EH (cell line): ENCODE data around the gene ZBTB46.
A peak's percentile ranks its signal among the peaks of the same experiment; 100 is the strongest.

Experiments used
- DNase-seq: peaks from one replicate; pipeline ENCODE4 v3.0.0-alpha.2; 2015; ENCODE audit warnings: low read depth

The ZBTB46 gene

GRCh38 chr20:63705232-63706026, 125.6 kb downstream of the ZBTB46 start:
- no peak for DNase-seq

GRCh38 chr20:63704749-63705117, 126.3 kb downstream of the ZBTB46 start:
- no peak for DNase-seq

- DNase-seq: no peak
Measured at GRCh38 chr20:63703976-63704748, 126.9 kb downstream of the ZBTB46 start.

GRCh38 chr20:63703471-63703975, 127.5 kb downstream of the ZBTB46 start:
- no peak for DNase-seq

- DNase-seq: no peak
Measured at GRCh38 chr20:63702751-63703470, 128.2 kb downstream of the ZBTB46 start.

- DNase-seq: no peak
Measured at GRCh38 chr20:63702036-63702665, 128.9 kb downstream of the ZBTB46 start.

- no peak for DNase-seq
Measured at GRCh38 chr20:63701329-63702035, 129.6 kb downstream of the ZBTB46 start.

GRCh38 chr20:63701051-63701328, 130.1 kb downstream of the ZBTB46 start:
- no peak for DNase-seq

- no peak for DNase-seq
Measured at GRCh38 chr20:63700199-63701050, 130.6 kb downstream of the ZBTB46 start.

GRCh38 chr20:63699466-63700198, 131.4 kb downstream of the ZBTB46 start:
- DNase-seq: no peak

- DNase-seq: peak; percentile 92
Measured at GRCh38 chr20:63698739-63699465, 132.2 kb downstream of the ZBTB46 start.

- no peak for DNase-seq
Measured at GRCh38 chr20:63697868-63698545, 133.1 kb downstream of the ZBTB46 start.

GRCh38 chr20:63697357-63697867, 133.7 kb downstream of the ZBTB46 start:
- no peak for DNase-seq

GRCh38 chr20:63696628-63697356, 134.3 kb downstream of the ZBTB46 start, which contains the start of gene TNFRSF6B:
TSS of gene TNFRSF6B (plus strand) at chr20:63696652. CDS start at chr20:63696768, 116 bp downstream.
- DNase-seq: no peak

- no peak for DNase-seq
Measured at GRCh38 chr20:63696306-63696627, 134.8 kb downstream of the ZBTB46 start.

GRCh38 chr20:63695424-63696305, 135.4 kb downstream of the ZBTB46 start:
- DNase-seq: no peak
